PFSK-1 (cell line): ENCODE data around the gene SP3.

Experiments
- FOXP2 ChIP-seq: optimal IDR thresholded peaks from 2 replicates; pipeline ENCODE3; 2011; ENCODE audit warnings: borderline replicate concordance, control low read depth, inconsistent platforms; ENCODE audit not compliant: insufficient read depth; ENCODE audit errors: extremely low read length, extremely low read depth
- POLR2AphosphoS5 ChIP-seq: IDR thresholded peaks from 2 replicates; pipeline ENCODE4 v1.6.1; 2012; ENCODE audit warnings: low read depth, mild to moderate bottlenecking, control low read depth, low read length, moderate library complexity
- SIN3A ChIP-seq: IDR thresholded peaks from 2 replicates; pipeline ENCODE4 v1.6.1; 2012; ENCODE audit warnings: mild to moderate bottlenecking, low read length, moderate library complexity, borderline replicate concordance; ENCODE audit not compliant: insufficient read depth
- TAF1 ChIP-seq: IDR thresholded peaks from 2 replicates; pipeline ENCODE4 v1.6.1; 2012; ENCODE audit warnings: low read length, control low read depth, borderline replicate concordance; ENCODE audit not compliant: insufficient read depth
- TF ChIP-seq, protein P1 (sequence below), 2 experiments: IDR thresholded peaks; 2 replicates each; pipeline versions ENCODE4 v1.6.1 to v1.8.0; 2011 to 2012; ENCODE audit warnings: low read depth in 2 of 2, low read length in 2 of 2, control low read depth in 1 of 2, inconsistent platforms in 1 of 2, mild to moderate bottlenecking in 1 of 2, moderate library complexity in 1 of 2; ENCODE audit not compliant: insufficient read depth in 1 of 2

Gene SP3

DNA sequence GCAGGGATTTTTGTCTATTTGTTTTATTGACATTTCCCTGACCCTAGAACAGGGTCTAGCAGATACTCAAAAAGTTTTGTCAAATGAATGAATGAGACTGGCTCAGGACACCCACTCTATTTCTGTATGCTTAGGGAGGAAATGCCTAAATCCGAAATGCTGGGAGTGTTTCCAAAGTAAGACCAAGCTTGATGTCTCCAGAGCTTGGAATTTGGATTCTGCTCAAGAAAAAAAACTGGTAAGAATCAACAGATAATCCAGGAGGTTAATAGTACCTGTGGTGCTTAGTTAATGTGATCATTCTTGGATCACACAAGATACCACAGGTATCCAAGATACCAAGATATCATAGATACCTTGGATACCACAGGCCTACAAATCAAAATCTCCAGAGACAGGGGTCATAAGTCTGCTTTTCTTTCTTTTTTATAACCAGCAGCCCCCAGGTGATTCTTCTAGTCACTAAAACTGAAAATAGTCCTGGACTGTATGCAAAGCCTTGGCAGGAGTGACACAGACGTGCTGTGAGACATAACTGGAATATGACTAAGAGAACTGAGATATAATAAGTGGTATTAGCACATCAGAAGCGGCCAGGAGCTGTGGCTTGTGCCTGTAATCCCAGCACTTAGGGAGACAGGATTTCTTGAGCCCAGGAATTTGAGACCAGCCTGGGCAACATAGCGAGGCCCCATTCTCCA, 39.9 kb upstream of the SP3 start:
- TF ChIP-seq FOXP2 (no peak), TAF1 (no peak), POLR2AphosphoS5 (no peak), SIN3A (no peak)
- TF ChIP-seq, protein P1, sequence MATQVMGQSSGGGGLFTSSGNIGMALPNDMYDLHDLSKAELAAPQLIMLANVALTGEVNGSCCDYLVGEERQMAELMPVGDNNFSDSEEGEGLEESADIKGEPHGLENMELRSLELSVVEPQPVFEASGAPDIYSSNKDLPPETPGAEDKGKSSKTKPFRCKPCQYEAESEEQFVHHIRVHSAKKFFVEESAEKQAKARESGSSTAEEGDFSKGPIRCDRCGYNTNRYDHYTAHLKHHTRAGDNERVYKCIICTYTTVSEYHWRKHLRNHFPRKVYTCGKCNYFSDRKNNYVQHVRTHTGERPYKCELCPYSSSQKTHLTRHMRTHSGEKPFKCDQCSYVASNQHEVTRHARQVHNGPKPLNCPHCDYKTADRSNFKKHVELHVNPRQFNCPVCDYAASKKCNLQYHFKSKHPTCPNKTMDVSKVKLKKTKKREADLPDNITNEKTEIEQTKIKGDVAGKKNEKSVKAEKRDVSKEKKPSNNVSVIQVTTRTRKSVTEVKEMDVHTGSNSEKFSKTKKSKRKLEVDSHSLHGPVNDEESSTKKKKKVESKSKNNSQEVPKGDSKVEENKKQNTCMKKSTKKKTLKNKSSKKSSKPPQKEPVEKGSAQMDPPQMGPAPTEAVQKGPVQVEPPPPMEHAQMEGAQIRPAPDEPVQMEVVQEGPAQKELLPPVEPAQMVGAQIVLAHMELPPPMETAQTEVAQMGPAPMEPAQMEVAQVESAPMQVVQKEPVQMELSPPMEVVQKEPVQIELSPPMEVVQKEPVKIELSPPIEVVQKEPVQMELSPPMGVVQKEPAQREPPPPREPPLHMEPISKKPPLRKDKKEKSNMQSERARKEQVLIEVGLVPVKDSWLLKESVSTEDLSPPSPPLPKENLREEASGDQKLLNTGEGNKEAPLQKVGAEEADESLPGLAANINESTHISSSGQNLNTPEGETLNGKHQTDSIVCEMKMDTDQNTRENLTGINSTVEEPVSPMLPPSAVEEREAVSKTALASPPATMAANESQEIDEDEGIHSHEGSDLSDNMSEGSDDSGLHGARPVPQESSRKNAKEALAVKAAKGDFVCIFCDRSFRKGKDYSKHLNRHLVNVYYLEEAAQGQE (IDR thresholded peaks at IDR 0.05; ENCODE audit: insufficient read depth in 1 of 2, low read depth in 2 of 2, low read length in 2 of 2), result no peak

DNA sequence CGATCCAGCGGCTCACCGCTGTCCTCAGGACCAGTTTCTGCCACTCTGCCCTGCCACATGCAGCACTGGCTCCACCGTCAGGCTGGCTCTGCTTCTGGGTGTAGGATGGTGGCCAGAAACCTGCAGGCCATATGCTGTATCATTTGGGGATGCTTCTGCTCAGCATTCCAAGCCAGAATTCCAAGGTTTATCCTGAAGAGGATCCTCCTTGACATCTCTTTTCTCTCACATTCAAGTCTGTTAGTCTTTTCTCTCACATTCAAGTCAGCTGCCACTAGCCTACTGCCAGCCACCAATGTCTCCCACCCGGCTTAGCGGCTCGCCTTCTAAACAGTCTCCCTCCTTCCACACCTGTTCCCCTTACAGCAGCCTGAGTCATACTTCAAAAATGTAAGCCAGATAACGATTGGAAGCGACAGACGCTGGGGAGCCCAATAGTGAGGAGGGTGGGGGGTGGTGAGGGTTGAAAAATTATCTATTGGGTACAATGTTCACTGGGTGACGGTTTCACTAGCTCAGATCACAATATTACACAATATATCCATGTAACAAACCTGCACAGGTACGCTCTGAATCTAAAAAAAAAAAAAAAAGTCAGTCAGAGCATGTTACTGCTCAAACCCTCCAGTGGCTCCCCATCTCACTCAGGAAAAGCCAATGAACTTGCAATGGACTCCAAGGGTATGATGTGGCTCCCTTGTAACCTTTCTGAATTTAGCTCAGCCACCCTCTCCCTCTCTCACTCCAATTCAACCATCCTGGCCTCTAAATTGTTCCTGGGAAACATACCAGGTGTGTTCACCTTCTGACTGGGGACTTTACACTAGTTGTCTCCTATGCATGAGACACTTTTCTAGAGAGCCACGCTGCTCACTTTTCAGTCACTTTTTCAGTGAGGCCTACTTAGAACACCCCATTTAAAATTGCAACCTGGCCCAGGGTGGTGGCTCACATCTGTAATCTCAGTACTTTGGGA, 38.8 kb upstream of the SP3 start:
- TF ChIP-seq POLR2AphosphoS5 (no peak), SIN3A (no peak), TAF1 (no peak), FOXP2 (no peak)
- TF ChIP-seq, protein P1 (IDR thresholded peaks at IDR 0.05; ENCODE audit: insufficient read depth in 1 of 2, low read depth in 2 of 2, low read length in 2 of 2), result no peak

GRCh38 chr2:174002679-174003078, 37.5 kb upstream of the SP3 start:
- no peak for TF ChIP-seq POLR2AphosphoS5
- TF ChIP-seq SIN3A, result no peak
- TF ChIP-seq TAF1, result no peak
- no peak for TF ChIP-seq FOXP2

GRCh38 chr2:174001107-174001506, 35.9 kb upstream of the SP3 start:
- TF ChIP-seq SIN3A, result no peak
- TF ChIP-seq FOXP2, result no peak
- TF ChIP-seq POLR2AphosphoS5, result no peak
- TF ChIP-seq, protein P1 (IDR thresholded peaks at IDR 0.05; ENCODE audit: insufficient read depth in 1 of 2, low read depth in 2 of 2, low read length in 2 of 2), result no peak
- no peak for TF ChIP-seq TAF1

- TF ChIP-seq SIN3A (no peak), TAF1 (no peak), POLR2AphosphoS5 (no peak), FOXP2 (no peak)
- TF ChIP-seq, protein P1 (IDR thresholded peaks at IDR 0.05; ENCODE audit: insufficient read depth in 1 of 2, low read depth in 2 of 2, low read length in 2 of 2), result no peak
Observed at GRCh38 chr2:173999724-174000123, 34.6 kb upstream of the SP3 start.
